Activated CD4-positive, alpha-beta memory T cell treated with anti-CD3 and anti-CD28 coated beads, Interleukin-2, amount 10 ng/mL, durations not matched to agents 7 days and 5 days (primary cell): ENCODE data around the gene BTG1. TPM values are rescaled to one million over a fixed set of nuclear protein-coding genes. Genes with fewer than 3 reads are reported as not detected.
"Not testable (repeated sequence)": the region's sequence is repeated elsewhere in the genome, so short reads cannot be mapped to it uniquely, and the experiment has no call there.

Experiments
- CTCF ChIA-PET: fragments of 350-600 bp; sonication (Branson Sonifier 250); formaldehyde crosslinking; loops from one replicate; lab custom pipeline; 2021; ENCODE audit warnings: antibody characterized with exemption, inconsistent platforms; lab: Charles Lee
- POLR2A ChIA-PET: fragments of 350-600 bp; sonication (Branson Sonifier 250); formaldehyde crosslinking; loops from one replicate; lab custom pipeline; 2021; ENCODE audit warnings: antibody characterized with exemption; lab: Charles Lee
- DNase-seq: peaks from one replicate; pipeline ENCODE4 v3.0.0-alpha.2; 2020
- H3K27ac Mint-ChIP-seq: one replicate; pipeline ENCODE4 v1.8.0; 2021; ENCODE audit warnings: mild to moderate bottlenecking, mixed read lengths
- H3K27me3 Mint-ChIP-seq: one replicate; pipeline ENCODE4 v1.8.0; 2021; ENCODE audit warnings: mixed read lengths
- H3K36me3 Mint-ChIP-seq: one replicate; pipeline ENCODE4 v1.8.0; 2021; ENCODE audit warnings: low read depth, mixed read lengths
- H3K4me1 Mint-ChIP-seq: one replicate; pipeline ENCODE4 v1.8.0; 2021; ENCODE audit warnings: mixed read lengths
- H3K4me3 Mint-ChIP-seq: one replicate; pipeline ENCODE4 v1.8.0; 2021; ENCODE audit warnings: mild to moderate bottlenecking, mixed read lengths
- H3K9me3 Mint-ChIP-seq: one replicate; pipeline ENCODE4 v1.8.0; 2021; ENCODE audit warnings: mixed read lengths
- total RNA-seq, 2 experiments: library from RNA; stranded (reverse); gene quantifications; one replicate each; pipeline ENCODE4 v1.2.3, GENCODE V29; 2021

The BTG1 gene
- total RNA-seq, 2 experiments from 2014 or later, result 217 to 227 TPM

- H3K4me3 Mint-ChIP-seq, result no peak overlapping the region
- ChIA-PET POLR2A (no interaction called here), CTCF (no interaction called here)
- H3K36me3 Mint-ChIP-seq, result no peaks in the 10 kb centered on the region
- DNase-seq, result no peak
- peaks cover 23% of the 10 kb centered on the region for H3K4me1 Mint-ChIP-seq
- no peaks in the 10 kb centered on the region for H3K27me3 Mint-ChIP-seq
- peaks cover 2% of the 10 kb centered on the region for H3K9me3 Mint-ChIP-seq
- no peak overlapping the region for H3K27ac Mint-ChIP-seq
These were observed 37.0 kb downstream of the BTG1 start for GRCh38 chr12:92108651-92109050.

DNA sequence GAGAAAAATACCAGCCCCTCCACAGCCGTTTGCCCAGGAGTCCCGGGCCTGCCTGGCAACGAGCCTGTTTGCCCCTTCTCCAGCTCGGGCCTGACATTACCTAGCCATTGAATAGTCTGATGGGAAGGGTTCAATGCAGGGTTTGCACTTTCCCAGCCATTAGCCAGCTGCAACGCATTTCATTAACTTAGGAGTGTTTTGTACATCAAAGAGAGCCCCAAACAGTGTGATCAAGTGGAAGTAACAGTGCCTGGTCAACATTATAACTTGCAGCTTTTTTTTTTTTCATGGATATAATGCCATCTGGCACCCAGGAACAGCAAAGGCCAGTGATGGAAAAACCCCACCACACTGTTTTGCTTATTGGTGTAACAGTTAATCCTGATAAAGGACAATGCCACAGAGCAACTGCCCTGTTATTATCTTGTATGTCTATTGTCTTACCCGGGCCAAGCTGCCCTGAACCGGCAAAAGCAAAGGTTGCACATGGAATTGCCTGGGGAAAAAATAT lies 38.0 kb downstream of the BTG1 start:
- Mint-ChIP-seq H3K27me3 (no peaks in the 10 kb centered on the region), H3K9me3 (no peaks in the 10 kb centered on the region), H3K4me1 (peaks cover 21% of the 10 kb centered on the region), H3K4me3 (no peak overlapping the region), H3K27ac (no peak overlapping the region), H3K36me3 (no peaks in the 10 kb centered on the region)
- ChIA-PET POLR2A (no interaction called here), CTCF (interaction anchor here (0.7 kb wide), 1 partner anchor 403 kb away, joined by 3 read pairs; no protein-coding TSS in a partner anchor)
- no peak for DNase-seq

DNA sequence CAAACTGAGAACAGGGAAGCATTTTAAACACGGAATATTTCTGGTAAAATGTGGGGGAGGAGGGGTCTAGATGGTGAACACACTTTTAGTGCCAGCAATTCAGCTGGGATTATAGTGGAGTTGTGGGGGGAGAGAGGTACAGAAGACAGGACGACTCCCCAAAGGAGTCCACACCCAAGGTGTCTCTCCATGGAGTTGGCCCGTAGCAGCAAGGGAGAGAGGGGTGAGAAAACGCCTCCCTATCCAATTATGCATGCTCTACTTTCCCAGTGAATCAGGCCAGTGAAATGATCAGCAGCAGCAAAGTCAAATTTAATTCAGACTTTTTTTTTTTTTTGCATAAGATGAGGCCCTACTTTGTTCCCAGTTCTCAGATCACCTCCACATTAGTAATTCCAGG lies 38.6 kb downstream of the BTG1 start:
- H3K27ac Mint-ChIP-seq, result no peak overlapping the region
- no peaks in the 10 kb centered on the region for H3K9me3 Mint-ChIP-seq
- no peak overlapping the region for H3K4me3 Mint-ChIP-seq
- ChIA-PET POLR2A (interaction anchor here (1.6 kb wide), 1 partner anchor 38 kb away, joined by 8 read pairs; the partner anchor contains the start of gene BTG1), CTCF (interaction anchor here (0.7 kb wide), 1 partner anchor 403 kb away, joined by 3 read pairs; no protein-coding TSS in a partner anchor)
- no peak for DNase-seq
- no peaks in the 10 kb centered on the region for H3K27me3 Mint-ChIP-seq
- H3K36me3 Mint-ChIP-seq, result no peaks in the 10 kb centered on the region
- peaks cover 19% of the 10 kb centered on the region for H3K4me1 Mint-ChIP-seq

GRCh38 chr12:92105676-92106075 lies 40.0 kb downstream of the BTG1 start:
- H3K9me3 Mint-ChIP-seq, result peaks cover 3% of the 10 kb centered on the region
- H3K27ac Mint-ChIP-seq, result no peak overlapping the region
- ChIA-PET POLR2A (interaction anchor here (1.6 kb wide), 1 partner anchor 40 kb away, joined by 8 read pairs; the partner anchor contains the start of gene BTG1), CTCF (interaction anchor here (1.5 kb wide), 1 partner anchor 16 kb away, joined by 3 read pairs; no protein-coding TSS in a partner anchor)
- DNase-seq, result no peak
- H3K4me1 Mint-ChIP-seq, result peaks cover 14% of the 10 kb centered on the region
- H3K27me3 Mint-ChIP-seq, result no peaks in the 10 kb centered on the region
- no peak overlapping the region for H3K4me3 Mint-ChIP-seq
- no peaks in the 10 kb centered on the region for H3K36me3 Mint-ChIP-seq

- CTCF ChIA-PET, result interaction anchor here (1.5 kb wide), 1 partner anchor 16 kb away, joined by 3 read pairs; no protein-coding TSS in a partner anchor
These were observed 40.5 kb downstream of the BTG1 start for GRCh38 chr12:92105110-92105509.

DNA sequence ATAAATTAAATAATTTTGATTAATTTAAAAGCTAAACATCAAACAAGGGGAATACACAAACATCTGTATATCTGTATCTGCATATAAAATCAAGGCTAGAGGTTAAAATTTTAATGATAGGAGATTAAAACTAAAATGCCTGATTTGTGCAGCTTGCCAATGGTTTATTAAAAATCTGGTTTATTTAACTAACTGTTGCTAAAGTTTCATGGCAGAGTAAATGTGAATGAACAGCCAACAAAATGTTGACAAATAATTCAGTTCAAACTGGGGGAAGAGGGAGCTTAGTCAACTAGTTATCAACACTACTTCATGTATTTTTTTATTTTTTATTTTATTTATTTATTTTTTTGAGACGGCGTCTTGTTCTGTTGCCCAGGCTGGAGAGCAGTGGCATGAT lies 43.0 kb downstream of the BTG1 start:
- POLR2A ChIA-PET, result no interaction called here

More at GRCh38 chr12:92105110-92105509, 40.5 kb downstream of the BTG1 start:
- Mint-ChIP-seq H3K9me3 (peaks cover 7% of the 10 kb centered on the region), H3K36me3 (no peaks in the 10 kb centered on the region), H3K27ac (no peak overlapping the region), H3K4me1 (peaks cover 11% of the 10 kb centered on the region), H3K27me3 (no peaks in the 10 kb centered on the region), H3K4me3 (no peak overlapping the region)
- no peak for DNase-seq
- POLR2A ChIA-PET, result no interaction called here

DNA sequence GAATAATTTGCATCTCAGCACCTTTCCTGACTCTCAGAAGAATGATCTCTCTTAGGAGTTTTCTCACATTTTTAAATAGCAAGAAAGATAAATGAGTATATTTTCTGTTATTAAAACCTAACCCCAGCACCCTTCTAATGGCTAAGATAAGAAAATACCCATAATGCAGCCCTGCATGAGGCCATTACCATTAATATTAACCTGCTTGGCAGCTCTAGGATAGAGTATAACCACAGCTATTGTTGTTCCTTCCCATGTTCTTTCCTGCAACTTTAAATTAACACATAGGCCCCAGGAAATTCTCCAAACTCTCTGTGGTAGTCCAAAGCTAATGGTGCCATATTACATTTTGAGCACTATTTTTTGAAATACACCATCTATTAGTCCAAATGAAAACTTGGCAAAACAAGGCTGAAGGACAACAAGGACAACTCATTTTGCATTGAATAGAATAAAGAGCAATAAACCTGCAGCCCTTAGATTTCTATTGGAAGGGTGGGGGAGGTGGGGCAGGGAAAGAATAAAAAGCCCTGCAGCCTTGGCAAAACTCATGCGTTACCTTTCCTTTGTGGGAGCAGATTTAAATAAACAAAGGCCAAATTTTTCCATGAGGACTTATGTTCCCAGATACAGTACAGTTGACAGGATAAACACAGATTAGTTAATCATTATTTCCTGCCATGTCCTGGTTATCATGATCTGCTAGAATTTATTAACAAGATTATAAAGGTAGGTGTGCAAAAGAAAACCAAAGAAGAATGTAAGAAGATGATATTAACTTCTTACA lies 46.9 kb downstream of the BTG1 start:
- POLR2A ChIA-PET, result no interaction called here
- H3K27me3 Mint-ChIP-seq, result no peaks in the 10 kb centered on the region
- CTCF ChIA-PET, result no interaction called here
- no peak overlapping the region for H3K4me3 Mint-ChIP-seq
- peaks cover 3% of the 10 kb centered on the region for H3K36me3 Mint-ChIP-seq
- H3K9me3 Mint-ChIP-seq, result peaks cover 7% of the 10 kb centered on the region
- no peak for DNase-seq
- no peak overlapping the region for H3K27ac Mint-ChIP-seq
- H3K4me1 Mint-ChIP-seq, result peaks cover 13% of the 10 kb centered on the region

More for the DNA sequence above, 43.0 kb downstream of the BTG1 start:
- DNase-seq, result no peak
- peaks cover 9% of the 10 kb centered on the region for H3K4me1 Mint-ChIP-seq
- CTCF ChIA-PET, result interaction anchor here (1.1 kb wide), 1 partner anchor 12 kb away, joined by 3 read pairs; no protein-coding TSS in a partner anchor
- H3K27me3 Mint-ChIP-seq, result no peaks in the 10 kb centered on the region
- no peak overlapping the region for H3K4me3 Mint-ChIP-seq
- no peak overlapping the region for H3K27ac Mint-ChIP-seq
- H3K9me3 Mint-ChIP-seq, result peaks cover 7% of the 10 kb centered on the region
- H3K36me3 Mint-ChIP-seq, result peaks cover 3% of the 10 kb centered on the region

DNA sequence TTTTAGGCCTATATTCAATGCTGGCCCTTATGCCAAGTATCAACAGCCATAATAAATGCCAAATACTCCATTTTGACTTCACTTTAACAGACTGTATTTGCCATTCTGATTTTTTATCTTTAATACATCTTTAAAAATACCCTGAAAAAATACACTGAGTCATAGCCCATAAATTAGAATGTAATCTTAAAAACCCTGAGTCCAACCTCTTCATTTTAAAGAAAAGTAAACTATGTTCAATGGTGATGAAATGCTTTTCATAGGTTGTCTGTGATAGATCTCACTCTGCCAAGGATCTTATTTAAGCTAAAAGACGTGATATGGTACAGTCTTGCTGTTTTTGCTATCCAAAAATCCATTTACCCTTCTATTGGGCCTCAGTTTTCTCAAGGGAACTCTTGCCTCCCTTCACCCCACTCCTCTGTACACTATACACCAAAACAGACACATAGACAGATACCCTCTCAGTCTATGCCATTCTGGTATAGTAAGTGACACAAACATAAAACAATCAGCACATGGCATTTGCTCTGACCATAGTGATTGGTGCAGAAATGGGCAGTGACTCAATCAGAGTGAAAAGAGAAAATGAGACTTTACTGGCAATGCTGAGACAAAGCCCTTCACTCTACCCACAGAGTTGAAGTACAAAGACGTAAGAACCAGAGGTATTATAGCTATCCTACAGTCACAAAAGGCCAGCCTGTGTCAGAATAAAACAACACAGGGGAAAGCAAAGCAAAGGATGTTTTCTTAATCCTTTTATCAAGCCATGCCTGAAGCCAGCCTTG lies 49.1 kb downstream of the BTG1 start:
- DNase-seq, result no peak
- H3K4me3 Mint-ChIP-seq, result no peak overlapping the region

GRCh38 chr12:92094751-92095161 lies 50.9 kb downstream of the BTG1 start:
- no peaks in the 10 kb centered on the region for H3K27me3 Mint-ChIP-seq
- no peak for DNase-seq
- POLR2A ChIA-PET, result no interaction called here
- no peak overlapping the region for H3K27ac Mint-ChIP-seq
- CTCF ChIA-PET, result no interaction called here
- no peak overlapping the region for H3K4me3 Mint-ChIP-seq
- H3K4me1 Mint-ChIP-seq, result peaks cover 13% of the 10 kb centered on the region
- H3K36me3 Mint-ChIP-seq, result peaks cover under 1% of the 10 kb centered on the region
- H3K9me3 Mint-ChIP-seq, result no peaks in the 10 kb centered on the region

More for the DNA sequence above, 49.1 kb downstream of the BTG1 start:
- ChIA-PET POLR2A (no interaction called here), CTCF (no interaction called here)
- peaks cover 7% of the 10 kb centered on the region for H3K9me3 Mint-ChIP-seq
- peaks cover 3% of the 10 kb centered on the region for H3K36me3 Mint-ChIP-seq
- no peak overlapping the region for H3K27ac Mint-ChIP-seq
- no peaks in the 10 kb centered on the region for H3K27me3 Mint-ChIP-seq
- H3K4me1 Mint-ChIP-seq, result peaks cover 13% of the 10 kb centered on the region

- H3K27ac Mint-ChIP-seq, H3K4me3 Mint-ChIP-seq, POLR2A ChIA-PET, H3K27me3 Mint-ChIP-seq, H3K9me3 Mint-ChIP-seq, H3K36me3 Mint-ChIP-seq: not testable (repeated sequence)
- CTCF ChIA-PET, result interaction anchor here (0.7 kb wide), 1 partner anchor 17 kb away, joined by 7 read pairs; no protein-coding TSS in a partner anchor
- peaks cover 13% of the 10 kb centered on the region for H3K4me1 Mint-ChIP-seq
- DNase-seq, result peak; percentile 29
These were observed 51.3 kb downstream of the BTG1 start for GRCh38 chr12:92094301-92094700.
